GM20431 (cell line): ENCODE data around the gene PHACTR1.
"Not testable (repeated sequence)": the region's sequence is repeated elsewhere in the genome, so short reads cannot be mapped to it uniquely, and the experiment has no call there.

Experiments used
- in situ Hi-C: fragments of 300-500 bp; cut with MseI, MboI; formaldehyde crosslinking; loops from one replicate; pipeline ENCODE4 v1.15.0; 2020; ENCODE audit warnings: low sequenced_read_pairs; ENCODE audit not compliant: unreplicated experiment

The PHACTR1 gene

GRCh38 chr6:13120483-13121482, 404.2 kb downstream of the PHACTR1 start:
- in situ Hi-C loops, result no loop called here

- in situ Hi-C loops, result no loop called here
Observed at GRCh38 chr6:13124131-13124530, 407.6 kb downstream of the PHACTR1 start.

GRCh38 chr6:13125841-13126240, 409.3 kb downstream of the PHACTR1 start:
- in situ Hi-C loops, result no loop called here

- in situ Hi-C loops, result no loop called here
Observed at GRCh38 chr6:13131935-13132661, 415.5 kb downstream of the PHACTR1 start.

- in situ Hi-C loops, result not testable (repeated sequence)
Observed at GRCh38 chr6:13133894-13134293, 417.3 kb downstream of the PHACTR1 start.

- in situ Hi-C loops, result no loop called here
Observed at GRCh38 chr6:13135152-13135551, 418.6 kb downstream of the PHACTR1 start.

- in situ Hi-C loops, result no loop called here
Observed at GRCh38 chr6:13139119-13139518, 422.6 kb downstream of the PHACTR1 start.

GRCh38 chr6:13140980-13141379, 424.4 kb downstream of the PHACTR1 start:
- in situ Hi-C loops, result no loop called here

- in situ Hi-C loops, result no loop called here
Observed at GRCh38 chr6:13141387-13141786, 424.8 kb downstream of the PHACTR1 start.

GRCh38 chr6:13142611-13143010, 426.0 kb downstream of the PHACTR1 start:
- in situ Hi-C loops, result no loop called here

- in situ Hi-C loops, result no loop called here
Observed at GRCh38 chr6:13146442-13146841, 429.9 kb downstream of the PHACTR1 start.

- in situ Hi-C loops, result no loop called here
Observed at GRCh38 chr6:13147376-13147775, 430.8 kb downstream of the PHACTR1 start.

- in situ Hi-C loops, result no loop called here
Observed at GRCh38 chr6:13147782-13148181, 431.2 kb downstream of the PHACTR1 start.

- in situ Hi-C loops, result no loop called here
Observed at GRCh38 chr6:13152764-13153163, 436.2 kb downstream of the PHACTR1 start.

- in situ Hi-C loops, result no loop called here
Observed at GRCh38 chr6:13156381-13156780, 439.8 kb downstream of the PHACTR1 start.

- in situ Hi-C loops, result no loop called here
Observed at GRCh38 chr6:13157293-13157692, 440.7 kb downstream of the PHACTR1 start.

GRCh38 chr6:13159300-13159699, 442.7 kb downstream of the PHACTR1 start:
- in situ Hi-C loops, result no loop called here

GRCh38 chr6:13159822-13160221, 443.3 kb downstream of the PHACTR1 start:
- in situ Hi-C loops, result not testable (repeated sequence)

GRCh38 chr6:13163161-13163944, 446.8 kb downstream of the PHACTR1 start:
- in situ Hi-C loops, result no loop called here

- in situ Hi-C loops, result no loop called here
Observed at GRCh38 chr6:13164291-13164690, 447.7 kb downstream of the PHACTR1 start.
